T-cell (primary cell): Measurements from ENCODE around the gene CNTNAP2. TPM values are rescaled to one million over a fixed set of nuclear protein-coding genes. Genes with fewer than 3 reads are reported as not detected.

ENCODE experiments used
- ATAC-seq, 4 experiments: fragments of 200-7000 bp in 3 of 4; fragments of 150-1000 bp in 1 of 4; cut with Tn5 transposase; replicated peaks in 1 of 4; 1 replicate in 3 of 4; 2 replicates in 1 of 4; pipeline ENCODE4 v1.10.0; 2021; ENCODE audit warnings: moderate library complexity in 3 of 4, mild to moderate bottlenecking in 2 of 4, moderate number of reproducible peaks in 1 of 4
- CTCF ChIA-PET, 2 donors: fragments of 300-600 bp; sonication (Branson Sonifier 250); formaldehyde crosslinking; loops; one replicate each; lab custom pipeline; 2022; ENCODE audit warnings: antibody characterized with exemption in 2 of 2; lab: Charles Lee
- POLR2A ChIA-PET, 2 donors: fragments of 300-600 bp; sonication (Branson Sonifier 250); formaldehyde crosslinking; loops; one replicate each; lab custom pipeline; 2022; ENCODE audit warnings: antibody characterized with exemption in 2 of 2; lab: Charles Lee
- DNase-seq, 35 experiments: peaks; one replicate each; pipeline versions ENCODE4 v3.0.0 to v3.0.0-alpha.2; 2013 to 2023
- H3K27ac ChIP-seq: one replicate; pipeline ENCODE4 v1.5.1; 2013; ENCODE audit warnings: low read length
- H3K27me3 ChIP-seq, 2 experiments: replicated peaks in 1 of 2; 1 replicate in 1 of 2; 2 replicates in 1 of 2; pipeline versions ENCODE4 v1.6.1 to v1.7.0; 2013; ENCODE audit warnings: low read length in 1 of 2, mixed read lengths in 1 of 2; ENCODE audit not compliant: control insufficient read depth in 2 of 2, insufficient read depth in 2 of 2; ENCODE audit errors: extremely low read depth in 1 of 2
- H3K36me3 ChIP-seq, 2 donors: 1 replicate in 1 of 2; 2 replicates in 1 of 2; pipeline versions ENCODE4 v1.6.1 to v1.7.0; 2013; ENCODE audit warnings: low read length in 1 of 2; ENCODE audit not compliant: control insufficient read depth in 2 of 2, insufficient read depth in 1 of 2; ENCODE audit errors: extremely low read depth in 1 of 2
- H3K4me1 ChIP-seq, 2 experiments: 1 replicate in 1 of 2; 2 replicates in 1 of 2; pipeline versions ENCODE4 v1.6.1 to v1.7.0; 2013; ENCODE audit warnings: low read length in 2 of 2, mixed read lengths in 1 of 2; ENCODE audit not compliant: insufficient read depth in 2 of 2, control insufficient read depth in 1 of 2; ENCODE audit errors: extremely low read depth in 1 of 2
- H3K4me3 ChIP-seq, 2 donors: 1 replicate in 1 of 2; 2 replicates in 1 of 2; pipeline versions ENCODE4 v1.5.1 to v1.7.0; 2013; ENCODE audit warnings: mild to moderate bottlenecking in 2 of 2, low read length in 1 of 2, moderate library complexity in 1 of 2; ENCODE audit not compliant: control insufficient read depth in 1 of 2; ENCODE audit errors: extremely low read depth in 1 of 2
- H3K9me3 ChIP-seq: 2 replicates; pipeline ENCODE4 v1.7.0; 2013
- H3K27ac Mint-ChIP-seq, 2 donors: one replicate each; pipeline ENCODE4 v1.8.0; 2020 to 2021; ENCODE audit warnings: mild to moderate bottlenecking in 2 of 2, mixed read lengths in 2 of 2
- H3K27me3 Mint-ChIP-seq, 2 donors: one replicate each; pipeline ENCODE4 v1.8.0; 2021 to 2022; ENCODE audit warnings: mixed read lengths in 2 of 2
- H3K36me3 Mint-ChIP-seq: one replicate; pipeline ENCODE4 v1.8.0; 2021; ENCODE audit warnings: mixed read lengths
- H3K4me1 Mint-ChIP-seq, 3 donors: one replicate each; pipeline ENCODE4 v1.8.0; 2020 to 2022; ENCODE audit warnings: mixed read lengths in 3 of 3, mild to moderate bottlenecking in 1 of 3
- H3K4me3 Mint-ChIP-seq, 3 donors: one replicate each; pipeline ENCODE4 v1.8.0; 2020 to 2022; ENCODE audit warnings: mild to moderate bottlenecking in 3 of 3, mixed read lengths in 3 of 3, moderate library complexity in 3 of 3
- H3K9me3 Mint-ChIP-seq, 3 donors: one replicate each; pipeline ENCODE4 v1.8.0; 2020 to 2022; ENCODE audit warnings: mixed read lengths in 3 of 3
- WGBS: methylation state at CpG from one replicate; pipeline ENCODE4 v1.1.5; 2013; ENCODE audit warnings: missing lambda C conversion rate; ENCODE audit not compliant: insufficient coverage; 5-methylcytosine and 5-hydroxymethylcytosine counted together
- total RNA-seq, 35 experiments: library from RNA in 6 of 35; stranded (reverse) in 6 of 35; fragments of 120-200 nt in 1 of 35; gene quantifications; one replicate each; pipeline versions ENCODE4 v1.2.1 to v1.2.4 and lab custom pipeline; 2013 to 2026

CNTNAP2 gene
- total RNA-seq, 5 donors from 2014 or later (not counting 1 experiment from before 2014, with no cell fraction given): 0.15 to 0.72 (median 0.21) TPM

GRCh38 chr7:147465223-147465622 is 1348.6 kb downstream of the CNTNAP2 start:
- Mint-ChIP-seq H3K27ac (no peak overlapping the region), H3K4me1 (no peaks in the 10 kb centered on the region), H3K9me3 (peaks cover 7 to 27% (median 16%) of the 10 kb centered on the region in 3 donors), H3K36me3 (no peaks in the 10 kb centered on the region), H3K27me3 (no peaks in the 10 kb centered on the region), H3K4me3 (no peak overlapping the region)
- CTCF ChIA-PET: no interaction called here
- POLR2A ChIA-PET: no interaction called here
- no CpG with 5 or more reads among the region's 2 CpGs for WGBS
- no peak overlapping the region for H3K4me3 ChIP-seq
- H3K36me3 ChIP-seq: no peaks in the 10 kb centered on the region
- ATAC-seq: no peak
- H3K27ac ChIP-seq: no peak overlapping the region
- H3K9me3 ChIP-seq: no peaks in the 10 kb centered on the region
- no peak for DNase-seq
- H3K4me1 ChIP-seq: no peaks in the 10 kb centered on the region
- H3K27me3 ChIP-seq: no peaks in the 10 kb centered on the region

- no peaks in the 10 kb centered on the region for H3K36me3 Mint-ChIP-seq
- Histone ChIP-seq H3K4me1 (no peaks in the 10 kb centered on the region), H3K9me3 (no peaks in the 10 kb centered on the region), H3K36me3 (no peaks in the 10 kb centered on the region), H3K27me3 (no peaks in the 10 kb centered on the region), H3K27ac (no peak overlapping the region), H3K4me3 (no peak overlapping the region)
- CTCF ChIA-PET: no interaction called here
- no peak overlapping the region for H3K4me3 Mint-ChIP-seq
- H3K4me1 Mint-ChIP-seq: no peaks in the 10 kb centered on the region
- H3K9me3 Mint-ChIP-seq: peaks cover 6 to 29% (median 21%) of the 10 kb centered on the region in 3 donors
- ATAC-seq (no peak), DNase-seq (no peak)
- H3K27ac Mint-ChIP-seq: no peak overlapping the region
- POLR2A ChIA-PET: no interaction called here
- no peaks in the 10 kb centered on the region for H3K27me3 Mint-ChIP-seq
Measured at GRCh38 chr7:147472556-147472955, 1356.0 kb downstream of the CNTNAP2 start.

- H3K4me3 Mint-ChIP-seq: no peak overlapping the region
- H3K36me3 ChIP-seq: no peaks in the 10 kb centered on the region
- ChIA-PET POLR2A (no interaction called here), CTCF (interaction anchor here in 1 of 2 donors (0.5 kb wide), 1 partner anchor 11 kb away, joined by 5 read pairs; no protein-coding TSS in a partner anchor)
- ATAC-seq (no peak), DNase-seq (no peak)
- no peak overlapping the region for H3K4me3 ChIP-seq
- no peaks in the 10 kb centered on the region for H3K9me3 ChIP-seq
- H3K27me3 Mint-ChIP-seq: no peaks in the 10 kb centered on the region
- H3K36me3 Mint-ChIP-seq: no peaks in the 10 kb centered on the region
- H3K27ac ChIP-seq: no peak overlapping the region
- no CpG with 5 or more reads among the region's 4 CpGs for WGBS
- no peaks in the 10 kb centered on the region for H3K4me1 ChIP-seq
- H3K27ac Mint-ChIP-seq: no peak overlapping the region
- H3K9me3 Mint-ChIP-seq: peaks cover 12 to 28% (median 17%) of the 10 kb centered on the region in 3 donors
- H3K27me3 ChIP-seq: no peaks in the 10 kb centered on the region
- H3K4me1 Mint-ChIP-seq: no peaks in the 10 kb centered on the region
Measured at GRCh38 chr7:147474862-147475261, 1358.3 kb downstream of the CNTNAP2 start.

- H3K27ac ChIP-seq: no peak overlapping the region
- 83% methylated on average over 1 of the region's 3 CpGs for WGBS
- H3K36me3 Mint-ChIP-seq: no peaks in the 10 kb centered on the region
- peaks cover 6 to 20% (median 6%) of the 10 kb centered on the region in 3 donors for H3K9me3 Mint-ChIP-seq
- no peaks in the 10 kb centered on the region for H3K36me3 ChIP-seq
- ATAC-seq (no peak), DNase-seq (no peak)
- no peaks in the 10 kb centered on the region for H3K4me1 ChIP-seq
- no peak overlapping the region for H3K27ac Mint-ChIP-seq
- H3K27me3 Mint-ChIP-seq: no peaks in the 10 kb centered on the region
- H3K4me3 Mint-ChIP-seq: no peak overlapping the region
- H3K27me3 ChIP-seq: no peaks in the 10 kb centered on the region
- no peaks in the 10 kb centered on the region for H3K9me3 ChIP-seq
- no peak overlapping the region for H3K4me3 ChIP-seq
- CTCF ChIA-PET: no interaction called here
- no peaks in the 10 kb centered on the region for H3K4me1 Mint-ChIP-seq
- POLR2A ChIA-PET: no interaction called here
Measured at GRCh38 chr7:147477526-147477925, 1360.9 kb downstream of the CNTNAP2 start.

GRCh38 chr7:147478796-147479195 is 1362.2 kb downstream of the CNTNAP2 start:
- DNase-seq: no peak
- H3K27me3 Mint-ChIP-seq: no peaks in the 10 kb centered on the region
- Histone ChIP-seq H3K27ac (no peak overlapping the region), H3K36me3 (no peaks in the 10 kb centered on the region), H3K27me3 (no peaks in the 10 kb centered on the region), H3K4me3 (no peak overlapping the region), H3K4me1 (no peaks in the 10 kb centered on the region), H3K9me3 (no peaks in the 10 kb centered on the region)
- H3K9me3 Mint-ChIP-seq: peaks cover 3 to 13% (median 6%) of the 10 kb centered on the region in 3 donors
- ATAC-seq: no peak
- POLR2A ChIA-PET: no interaction called here
- H3K4me1 Mint-ChIP-seq: no peaks in the 10 kb centered on the region
- H3K4me3 Mint-ChIP-seq: no peak overlapping the region
- no peaks in the 10 kb centered on the region for H3K36me3 Mint-ChIP-seq
- 0% methylated on average over 1 of the region's 3 CpGs for WGBS
- H3K27ac Mint-ChIP-seq: no peak overlapping the region
- CTCF ChIA-PET: no interaction called here

- POLR2A ChIA-PET: no interaction called here
- Histone ChIP-seq H3K9me3 (no peaks in the 10 kb centered on the region), H3K27me3 (no peaks in the 10 kb centered on the region), H3K27ac (no peak overlapping the region), H3K4me1 (no peaks in the 10 kb centered on the region), H3K4me3 (no peak overlapping the region), H3K36me3 (no peaks in the 10 kb centered on the region)
- H3K4me3 Mint-ChIP-seq: no peak overlapping the region
- peaks cover 5 to 22% (median 12%) of the 10 kb centered on the region in 3 donors for H3K9me3 Mint-ChIP-seq
- H3K4me1 Mint-ChIP-seq: no peaks in the 10 kb centered on the region
- no peak overlapping the region for H3K27ac Mint-ChIP-seq
- DNase-seq: no peak
- H3K27me3 Mint-ChIP-seq: no peaks in the 10 kb centered on the region
- CTCF ChIA-PET: no interaction called here
- 46% methylated on average over 2 of the region's 6 CpGs for WGBS
- no peaks in the 10 kb centered on the region for H3K36me3 Mint-ChIP-seq
- no peak for ATAC-seq
Measured at GRCh38 chr7:147483634-147484292, 1367.2 kb downstream of the CNTNAP2 start.
